Ureter (tissue), 1 donor: ENCODE data around the gene DMAC2L. TPM values are rescaled to one million over a fixed set of nuclear protein-coding genes. Genes with fewer than 3 reads are reported as not detected.

Experiments
- total RNA-seq: library from RNA; stranded (reverse); gene quantifications from one replicate; pipeline ENCODE4 v1.2.4, GENCODE V29; 2023
- donor health status: DM: yes; HTN: yes; CAD: no.

DMAC2L gene
- total RNA-seq, 1 donor from 2014 or later, result 31.0 TPM

Other genes starting within 250 kb of the DMAC2L start
- gene VCPKMT, start 195.8 kb upstream of the DMAC2L start, total RNA-seq, result 6.4 TPM
- 38.0 TPM for gene SOS2, start 80.7 kb upstream of the DMAC2L start, total RNA-seq
- 7.8 TPM for gene L2HGDH, start 95 bp upstream of the DMAC2L start, total RNA-seq
- 34.3 TPM for gene CDKL1, start 84.6 kb downstream of the DMAC2L start, total RNA-seq
- gene MAP4K5, start 220.2 kb downstream of the DMAC2L start, total RNA-seq, result 71.8 TPM
- 8.8 TPM for gene ATL1, start 247.8 kb downstream of the DMAC2L start, total RNA-seq